Choroid plexus epithelial cell (primary cell): ENCODE measurements around the gene TRAIP.

Source experiments
- DNase-seq: peaks from one replicate; pipeline ENCODE4 v3.0.0-alpha.2; 2010; ENCODE audit warnings: low read depth
- H3K4me3 ChIP-seq: 2 replicates; pipeline ENCODE4 v1.5.1; 2011; ENCODE audit warnings: low read depth, mild to moderate bottlenecking, control low read depth, low read length, moderate library complexity
- TF ChIP-seq, protein P1 (sequence below): conservative IDR thresholded peaks from 2 replicates; pipeline ENCODE4 v1.5.1; 2011; ENCODE audit warnings: low read depth, mild to moderate bottlenecking, control low read depth, inconsistent platforms, low read length, moderate library complexity

The TRAIP gene

DNA sequence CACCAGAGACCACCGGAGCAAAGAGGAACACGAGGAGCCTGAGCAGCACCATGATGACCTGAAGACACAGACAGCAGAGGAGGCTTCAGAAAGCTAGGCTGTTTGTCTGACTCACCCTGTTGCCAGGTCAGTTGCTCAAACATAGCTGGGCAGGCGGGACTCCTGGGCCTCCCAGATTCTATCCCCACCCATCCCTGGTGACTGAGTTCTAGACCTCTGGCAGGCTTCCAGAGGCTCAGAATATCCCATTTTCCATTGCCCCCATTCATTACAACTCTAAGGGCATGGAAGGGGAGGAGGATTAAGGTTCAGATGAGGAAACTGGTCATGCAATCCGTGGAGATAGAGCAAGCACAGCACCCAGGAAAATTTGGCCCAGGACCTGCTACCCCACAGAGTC lies 56.6 kb downstream of the TRAIP start, which contains the start of gene CDHR4:
Gene CDHR4 (minus strand): TSS at position 113 of the 400 bp plus-strand sequence. CDS start 61 bp downstream, at position 52.
- TF ChIP-seq, protein P1, sequence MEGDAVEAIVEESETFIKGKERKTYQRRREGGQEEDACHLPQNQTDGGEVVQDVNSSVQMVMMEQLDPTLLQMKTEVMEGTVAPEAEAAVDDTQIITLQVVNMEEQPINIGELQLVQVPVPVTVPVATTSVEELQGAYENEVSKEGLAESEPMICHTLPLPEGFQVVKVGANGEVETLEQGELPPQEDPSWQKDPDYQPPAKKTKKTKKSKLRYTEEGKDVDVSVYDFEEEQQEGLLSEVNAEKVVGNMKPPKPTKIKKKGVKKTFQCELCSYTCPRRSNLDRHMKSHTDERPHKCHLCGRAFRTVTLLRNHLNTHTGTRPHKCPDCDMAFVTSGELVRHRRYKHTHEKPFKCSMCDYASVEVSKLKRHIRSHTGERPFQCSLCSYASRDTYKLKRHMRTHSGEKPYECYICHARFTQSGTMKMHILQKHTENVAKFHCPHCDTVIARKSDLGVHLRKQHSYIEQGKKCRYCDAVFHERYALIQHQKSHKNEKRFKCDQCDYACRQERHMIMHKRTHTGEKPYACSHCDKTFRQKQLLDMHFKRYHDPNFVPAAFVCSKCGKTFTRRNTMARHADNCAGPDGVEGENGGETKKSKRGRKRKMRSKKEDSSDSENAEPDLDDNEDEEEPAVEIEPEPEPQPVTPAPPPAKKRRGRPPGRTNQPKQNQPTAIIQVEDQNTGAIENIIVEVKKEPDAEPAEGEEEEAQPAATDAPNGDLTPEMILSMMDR, result no peak
- DNase-seq, result peak; percentile 84
- no peak within 1 kb of the TSS for H3K4me3 ChIP-seq

DNA sequence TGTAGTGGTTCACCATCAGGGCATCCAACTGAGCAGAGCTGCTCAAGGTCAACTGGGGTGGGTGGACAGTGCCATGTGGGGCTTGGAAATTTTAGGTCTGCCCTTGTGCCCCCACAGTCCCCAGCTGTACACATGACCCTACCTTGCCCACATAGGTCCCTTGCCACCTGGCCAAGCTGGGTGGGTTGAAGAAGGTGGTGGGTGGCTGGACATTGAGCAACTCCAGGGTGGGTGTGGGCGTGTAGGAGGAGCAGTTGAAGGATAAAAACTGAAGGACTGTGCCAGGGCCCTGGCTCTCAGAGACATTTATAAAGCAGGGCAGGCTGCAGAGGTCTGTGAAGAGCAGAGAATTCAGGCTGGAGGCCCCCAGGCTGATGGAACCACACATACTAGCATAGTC lies 57.3 kb downstream of the TRAIP start:
- TF ChIP-seq, protein P1, result no peak
- H3K4me3 ChIP-seq, result no peak overlapping the region
- no peak for DNase-seq

DNA sequence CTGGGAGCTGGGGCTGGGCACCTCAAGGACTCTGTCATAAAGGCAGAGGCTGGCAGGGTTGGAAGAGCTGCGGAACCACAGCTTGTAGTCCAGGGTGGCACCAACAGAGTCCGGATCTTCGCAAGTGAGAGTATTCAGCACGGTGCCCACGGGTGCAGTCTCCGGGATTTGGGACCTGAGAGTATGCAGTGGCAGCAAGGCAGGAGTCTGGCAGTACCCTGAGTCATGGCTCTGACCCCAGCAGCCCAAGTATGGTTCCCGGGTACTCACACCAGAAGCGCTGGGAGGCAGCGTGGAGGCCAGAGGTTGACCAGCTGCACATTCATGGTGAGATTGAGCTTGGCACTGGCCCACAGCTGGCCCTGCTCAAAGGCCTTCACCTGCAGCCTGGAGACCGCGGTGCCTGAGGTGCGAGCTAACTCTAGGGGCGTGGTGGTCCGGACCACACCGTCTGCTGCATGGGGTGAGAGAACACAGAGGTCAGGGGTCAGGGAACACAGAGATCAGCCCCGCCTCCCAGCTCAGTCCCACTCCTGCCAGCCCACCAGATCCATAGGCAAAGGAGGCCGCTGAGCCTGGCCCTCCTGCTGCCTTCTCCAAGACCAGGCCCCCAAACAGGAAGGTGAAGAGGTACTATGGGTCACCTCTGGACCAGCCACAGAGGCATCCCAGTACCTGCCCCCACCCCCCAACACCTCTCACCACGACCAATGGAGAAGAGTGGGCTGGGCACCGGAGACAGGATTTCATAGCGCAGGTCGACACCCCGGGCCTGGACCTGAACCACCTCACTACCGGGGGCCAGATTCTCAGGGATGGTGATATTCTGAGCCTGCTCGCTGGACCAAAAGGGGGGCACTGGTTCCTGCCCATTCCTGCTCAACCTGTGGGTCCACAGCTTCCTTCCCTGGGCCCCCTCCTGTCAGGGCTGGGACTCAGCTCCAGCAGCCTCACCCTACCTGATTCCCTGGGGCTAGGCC lies 61.1 kb downstream of the TRAIP start:
- no peak for DNase-seq
- TF ChIP-seq, protein P1, result no peak
- H3K4me3 ChIP-seq, result no peak overlapping the region

DNA sequence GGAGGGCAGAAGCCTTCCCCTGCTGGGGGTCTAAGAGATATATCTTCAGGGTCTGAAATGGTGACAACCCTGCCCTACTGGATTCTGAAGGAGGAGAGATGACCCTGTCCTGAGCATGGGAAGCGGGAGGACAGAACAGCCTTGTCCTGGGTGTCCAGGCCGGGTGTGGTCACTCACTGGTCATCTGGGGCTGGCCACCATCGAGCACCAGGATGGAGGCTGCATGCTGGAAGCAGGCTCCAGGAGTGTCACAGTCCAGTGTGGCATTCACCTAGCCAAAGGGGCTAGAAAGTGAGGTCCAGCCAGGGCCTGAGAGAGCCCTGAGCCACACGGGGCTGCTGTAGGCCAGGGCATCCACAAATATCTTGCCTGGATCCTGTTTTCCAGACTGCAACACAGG lies 61.9 kb downstream of the TRAIP start:
- TF ChIP-seq, protein P1, result no peak
- DNase-seq, result no peak
- no peak overlapping the region for H3K4me3 ChIP-seq

DNA sequence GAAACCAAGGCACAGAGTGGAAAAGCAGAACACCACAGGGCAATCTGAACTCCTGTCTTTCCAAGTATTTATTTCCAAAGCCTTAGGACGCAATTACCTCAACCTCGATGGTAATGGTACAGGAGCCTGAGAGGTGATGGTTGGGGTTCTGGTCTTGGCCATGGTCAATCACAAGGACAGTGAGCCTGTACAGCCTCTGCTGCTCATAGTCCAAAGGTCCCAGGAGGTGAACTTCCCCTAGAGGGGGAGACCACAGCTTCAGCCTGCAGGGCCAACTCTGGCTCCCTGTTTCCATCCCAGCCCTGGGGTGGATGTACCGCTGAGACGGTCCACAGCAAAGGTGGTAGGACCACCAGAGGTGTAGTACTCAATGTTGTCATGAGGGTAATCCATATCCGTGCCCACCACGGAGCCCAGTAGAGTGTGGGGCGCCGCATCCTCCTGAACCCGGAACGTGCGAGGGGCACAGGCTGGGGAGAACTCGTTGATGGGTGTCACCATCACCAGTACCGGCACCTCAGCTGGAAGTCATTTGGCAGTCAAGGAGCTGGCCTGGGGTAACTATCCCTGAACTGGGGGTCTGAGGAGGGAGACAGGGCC lies 62.8 kb downstream of the TRAIP start:
- TF ChIP-seq, protein P1, result no peak
- no peak for DNase-seq
- H3K4me3 ChIP-seq, result no peak overlapping the region

DNA sequence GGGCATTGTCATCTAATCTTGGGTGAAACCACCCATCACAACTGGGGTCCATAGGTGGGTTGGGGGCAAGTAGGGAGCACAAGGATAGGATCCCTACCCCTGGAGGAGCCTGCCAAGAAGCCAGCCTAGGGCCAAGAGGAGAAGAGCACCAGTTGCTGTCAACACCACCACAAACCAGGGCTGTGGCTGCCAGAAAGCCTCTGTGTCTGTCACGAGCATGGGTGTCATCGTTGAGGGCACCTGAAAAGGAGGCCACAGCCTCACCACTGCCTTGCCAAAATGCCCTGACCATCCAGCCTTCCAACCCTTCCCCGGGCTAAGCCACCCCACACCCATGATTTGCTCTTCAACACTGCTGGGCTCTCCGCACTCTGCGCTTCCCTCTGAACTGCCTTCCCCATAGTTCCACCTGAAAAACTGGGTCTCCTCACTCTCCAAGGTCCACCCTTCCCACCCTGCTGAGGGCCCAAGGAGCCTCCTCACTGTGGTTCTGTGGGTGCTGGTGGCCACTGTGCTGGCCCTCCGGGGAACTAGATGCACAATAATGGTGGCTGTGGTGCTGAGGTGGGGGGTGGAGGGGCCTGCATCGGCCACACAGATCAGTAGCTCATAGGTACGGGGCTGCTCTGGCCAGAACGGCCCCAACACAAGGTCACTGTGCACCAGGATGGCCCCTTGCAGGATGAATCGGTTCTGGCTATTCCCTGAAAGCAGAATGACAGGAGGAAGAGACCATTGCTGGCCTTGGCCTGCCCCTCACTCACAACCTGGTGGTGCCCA lies 63.8 kb downstream of the TRAIP start:
- TF ChIP-seq, protein P1, result no peak
- DNase-seq, result no peak
- no peak overlapping the region for H3K4me3 ChIP-seq
